Left forelimb (tissue), 1 donor: ENCODE measurements around the gene MED12L.

Experiments
- DNase-seq: peaks from one replicate; pipeline ENCODE4 v3.0.0-alpha.2; 2018; ENCODE audit warnings: low spot score

MED12L gene

GRCh38 chr3:151091685-151092345 is 6.4 kb downstream of the MED12L start:
- no peak for DNase-seq

- no peak for DNase-seq
Measured at GRCh38 chr3:151093148-151093547, 7.7 kb downstream of the MED12L start.

- DNase-seq = no peak
Measured at GRCh38 chr3:151093905-151094304, 8.4 kb downstream of the MED12L start.

- no peak for DNase-seq
Measured at GRCh38 chr3:151096716-151097115, 11.3 kb downstream of the MED12L start.

DNA sequence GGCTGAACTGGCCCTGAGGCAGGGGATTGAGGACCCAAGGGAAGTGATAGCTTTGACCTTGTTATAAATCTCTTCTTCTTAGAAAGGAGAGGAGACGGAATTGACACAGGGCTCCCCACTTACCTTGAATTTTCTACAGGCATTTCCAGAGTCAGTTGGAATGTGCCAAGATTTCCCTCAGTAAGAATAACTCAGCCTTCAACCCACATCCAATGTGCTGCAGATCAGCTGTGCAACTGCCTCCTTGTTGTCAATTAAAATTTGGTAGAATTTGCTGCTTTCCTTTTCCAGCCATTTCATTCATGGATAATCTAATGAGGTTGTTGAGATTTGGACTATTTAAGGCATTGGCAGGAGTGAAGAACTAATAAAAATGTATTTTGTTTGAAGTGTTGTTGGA is 14.6 kb downstream of the MED12L start:
- DNase-seq = no peak

DNA sequence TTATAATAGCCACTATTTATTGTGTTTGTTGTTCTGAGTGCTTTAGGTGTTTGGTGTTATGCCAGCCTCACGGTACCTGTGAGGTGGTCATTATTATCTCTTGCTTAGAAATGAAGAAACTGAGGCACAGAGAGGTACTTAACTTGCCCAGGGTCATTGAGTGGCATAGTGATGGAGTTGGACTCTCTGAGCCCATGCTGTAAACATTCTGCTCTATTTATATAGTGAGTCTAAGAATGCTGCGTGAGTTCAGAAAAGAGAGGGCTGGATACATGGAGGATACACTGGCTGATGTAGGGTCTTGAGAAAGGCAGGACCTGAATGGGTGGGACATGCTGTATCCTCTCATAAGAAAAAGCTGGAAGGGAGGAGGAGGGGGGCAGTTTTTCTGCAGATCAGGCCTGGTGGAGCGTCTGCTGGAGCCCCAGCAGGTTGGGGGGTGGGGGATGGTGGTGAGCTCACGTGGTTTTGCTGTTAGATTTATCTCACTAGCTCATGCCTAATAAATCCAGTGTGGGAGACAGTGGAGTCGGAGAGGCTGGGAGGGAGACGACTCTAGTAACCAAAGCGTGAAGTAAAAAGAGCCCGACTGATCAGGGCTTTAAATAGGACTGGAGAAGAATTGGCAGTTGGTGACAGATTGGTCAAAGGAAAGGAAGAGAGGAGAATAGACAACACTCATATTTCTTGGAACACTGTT is 16.0 kb downstream of the MED12L start:
- DNase-seq = no peak

DNA sequence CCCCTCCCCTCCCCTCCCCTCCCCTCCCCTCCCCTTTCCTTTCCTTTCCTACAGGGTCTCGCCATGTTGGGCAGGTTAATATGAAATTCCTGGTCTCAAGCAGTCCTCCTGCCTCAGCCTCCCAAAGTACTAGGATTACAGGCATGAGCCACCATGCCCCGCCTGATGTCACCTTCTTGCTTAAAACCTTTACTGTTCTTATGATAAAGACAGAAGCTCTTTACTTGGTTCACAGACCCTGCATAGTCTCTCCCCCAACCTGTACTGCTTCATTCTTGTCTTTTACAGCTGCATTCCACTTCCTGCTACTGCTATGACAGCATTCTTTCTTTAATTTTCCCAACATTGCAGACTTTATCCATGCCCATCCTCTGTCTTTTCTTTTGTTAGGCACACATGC is 20.8 kb downstream of the MED12L start:
- no peak for DNase-seq

- no peak for DNase-seq
Measured at GRCh38 chr3:151107177-151107576, 21.7 kb downstream of the MED12L start.

- DNase-seq = no peak
Measured at GRCh38 chr3:151107701-151108100, 22.2 kb downstream of the MED12L start.

DNA sequence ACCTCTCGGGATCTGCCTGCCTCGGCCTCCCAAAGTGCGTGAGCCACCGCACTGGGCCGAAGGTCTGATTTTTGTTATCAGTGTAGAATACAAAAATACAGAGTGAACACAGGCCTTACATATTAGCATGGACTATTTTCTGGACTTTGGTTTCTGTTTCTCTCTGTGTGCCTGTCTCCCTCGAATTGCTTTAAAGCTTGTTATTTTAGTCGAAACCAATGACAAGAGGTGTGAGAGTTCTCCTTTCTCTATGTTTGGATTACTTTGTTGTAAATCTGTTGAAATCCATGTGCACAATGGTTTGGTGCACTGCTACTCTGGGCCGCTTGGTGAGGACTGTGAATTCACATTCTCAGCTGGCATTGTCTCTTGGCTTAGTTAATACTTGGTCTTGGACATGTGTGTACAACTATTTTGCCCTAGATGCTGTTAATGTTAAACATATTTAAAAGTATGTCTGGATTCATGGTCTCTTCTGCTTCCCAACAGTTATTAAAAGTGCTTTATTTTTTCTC is 23.9 kb downstream of the MED12L start:
- DNase-seq = no peak

- DNase-seq = no peak
Measured at GRCh38 chr3:151112731-151113130, 27.3 kb downstream of the MED12L start.

GRCh38 chr3:151113343-151113742 is 27.9 kb downstream of the MED12L start:
- no peak for DNase-seq

DNA sequence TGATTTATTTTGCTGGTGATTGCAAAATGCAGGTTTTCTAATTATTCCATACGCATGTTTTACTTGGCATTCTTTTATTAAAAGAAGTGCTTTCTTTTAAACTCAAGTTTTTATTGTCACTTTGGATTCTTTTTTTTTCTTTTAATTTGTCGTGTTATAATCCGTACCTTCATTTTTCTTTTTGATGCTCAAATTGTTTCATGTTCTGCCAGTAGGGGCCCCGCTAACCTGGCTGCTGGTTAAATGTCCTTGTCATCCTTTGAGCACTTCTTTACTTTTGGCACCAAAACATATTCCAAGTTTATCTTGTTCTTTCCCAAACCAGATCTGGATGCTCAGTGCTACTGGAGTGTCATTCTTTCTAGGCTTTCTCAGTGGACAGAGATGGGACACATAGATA is 31.6 kb downstream of the MED12L start:
- DNase-seq = no peak

DNA sequence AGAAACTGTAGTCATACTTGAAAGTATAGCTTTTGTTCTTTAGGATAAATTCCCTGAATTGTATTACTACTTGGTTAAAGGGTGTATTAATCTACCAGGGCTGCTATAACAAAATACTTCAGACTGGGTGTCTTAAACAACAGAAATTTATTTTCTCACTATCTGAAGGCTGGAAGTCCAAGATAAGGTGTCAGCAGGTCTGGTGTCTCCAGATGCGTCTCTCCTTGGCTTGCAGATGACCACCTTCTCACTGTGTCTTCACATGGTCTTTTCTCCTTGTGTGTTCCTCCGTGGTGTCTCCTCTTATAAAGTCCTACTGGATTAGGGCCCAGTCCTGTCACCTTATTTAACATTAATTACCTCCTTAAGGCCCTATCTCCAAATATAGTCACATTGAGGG is 33.7 kb downstream of the MED12L start:
- DNase-seq = no peak

- DNase-seq = no peak
Measured at GRCh38 chr3:151120409-151120808, 34.9 kb downstream of the MED12L start.

GRCh38 chr3:151121016-151121415 is 35.6 kb downstream of the MED12L start:
- DNase-seq = no peak

DNA sequence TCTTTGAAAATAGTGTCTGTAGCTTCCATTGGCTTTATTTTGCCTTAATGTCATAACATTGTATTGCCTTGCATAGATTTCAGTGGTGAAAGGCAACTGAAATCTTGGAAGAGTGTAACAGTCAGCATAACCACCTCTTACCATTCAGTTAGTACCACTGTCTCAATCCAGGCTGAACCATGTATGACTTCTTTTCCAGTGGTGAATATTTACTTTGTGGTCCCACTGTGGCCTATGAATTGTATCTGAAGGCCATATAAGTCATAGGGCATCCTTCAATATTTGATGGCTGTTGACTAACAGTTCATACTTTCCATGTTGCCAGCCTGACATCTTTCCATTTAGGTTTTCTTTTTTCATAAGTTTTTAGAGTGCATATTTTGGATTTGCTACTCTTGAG is 38.4 kb downstream of the MED12L start:
- DNase-seq = no peak

- no peak for DNase-seq
Measured at GRCh38 chr3:151124476-151124875, 39.0 kb downstream of the MED12L start.

GRCh38 chr3:151130428-151130827 is 45.0 kb downstream of the MED12L start:
- no peak for DNase-seq

- no peak for DNase-seq
Measured at GRCh38 chr3:151133175-151133574, 47.7 kb downstream of the MED12L start.

GRCh38 chr3:151133917-151134450 is 48.5 kb downstream of the MED12L start:
- no peak for DNase-seq

DNA sequence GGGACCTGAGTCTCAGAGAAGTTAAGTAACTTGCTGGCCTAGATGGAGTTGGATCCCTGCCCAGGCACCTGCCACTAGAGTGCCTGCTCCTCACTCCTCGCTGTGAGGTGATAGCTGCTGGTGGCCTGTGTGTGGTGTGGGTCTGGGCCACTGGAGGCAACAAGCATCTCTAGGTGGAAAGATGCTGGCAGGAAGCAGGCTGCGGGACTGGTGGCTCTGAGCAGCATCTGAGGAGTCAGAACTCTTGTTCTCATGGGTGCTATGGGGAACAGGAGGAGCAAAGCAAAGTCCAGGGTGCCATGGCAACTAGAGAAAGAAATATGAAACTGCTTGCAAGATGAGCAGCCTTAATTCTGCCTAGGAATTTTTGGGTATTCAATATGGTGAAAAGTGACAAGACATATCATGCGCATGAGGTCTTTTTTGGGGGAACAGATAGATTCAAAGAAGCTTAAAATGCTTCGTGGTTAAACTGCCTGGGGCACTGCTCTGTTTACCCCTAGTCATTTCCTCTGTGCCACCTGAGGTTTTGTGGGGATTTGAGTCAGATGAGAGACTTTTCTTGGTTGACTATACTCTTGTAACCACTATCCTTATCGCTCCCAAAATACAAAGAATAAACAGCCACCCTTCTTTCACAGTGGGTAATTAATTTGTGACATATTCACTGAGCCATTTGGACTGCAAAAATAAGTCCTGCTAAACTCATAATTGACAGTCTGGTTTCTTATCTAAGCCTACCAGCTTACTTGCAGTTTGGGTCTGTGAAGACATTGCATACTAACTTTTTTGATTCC is 50.3 kb downstream of the MED12L start:
- no peak for DNase-seq

GRCh38 chr3:151142929-151143328 is 57.5 kb downstream of the MED12L start:
- no peak for DNase-seq
